ENCODE data around the gene FMNL2.

- TF ChIP-seq ZFP30 (CRISPR knock-in tag; IDR thresholded peaks at IDR 0.05) (no peak), BACH2 (CRISPR knock-in tag; IDR thresholded peaks at IDR 0.05; ENCODE audit: borderline replicate concordance) (no peak), ESRRG (CRISPR knock-in tag; IDR thresholded peaks at IDR 0.05) (no peak), ZNF70 (CRISPR knock-in tag; IDR thresholded peaks at IDR 0.05) (no peak), TSHZ2 (CRISPR knock-in tag; IDR thresholded peaks at IDR 0.05) (no peak), SNAI2 (CRISPR knock-in tag; IDR thresholded peaks at IDR 0.05) (no peak), RARB (CRISPR knock-in tag; IDR thresholded peaks at IDR 0.05) (no peak), CREB5 (CRISPR knock-in tag; IDR thresholded peaks at IDR 0.05; ENCODE audit: low read depth) (no peak), PATZ1 (CRISPR knock-in tag; IDR thresholded peaks at IDR 0.05; ENCODE audit: borderline replicate concordance) (no peak), CSRNP3 (CRISPR knock-in tag; IDR thresholded peaks at IDR 0.05) (no peak), PPARA (CRISPR knock-in tag; IDR thresholded peaks at IDR 0.05; ENCODE audit: borderline replicate concordance) (no peak), GLIS3 (CRISPR knock-in tag; IDR thresholded peaks at IDR 0.05) (no peak), OSR1 (CRISPR knock-in tag; IDR thresholded peaks at IDR 0.05) (no peak), ZFP3 (CRISPR knock-in tag; IDR thresholded peaks at IDR 0.05) (no peak)
Measured at GRCh38 chr2:152304836-152305235, 30.1 kb upstream of the FMNL2 start.
